ENCODE data around the gene FOXC2.

DNA sequence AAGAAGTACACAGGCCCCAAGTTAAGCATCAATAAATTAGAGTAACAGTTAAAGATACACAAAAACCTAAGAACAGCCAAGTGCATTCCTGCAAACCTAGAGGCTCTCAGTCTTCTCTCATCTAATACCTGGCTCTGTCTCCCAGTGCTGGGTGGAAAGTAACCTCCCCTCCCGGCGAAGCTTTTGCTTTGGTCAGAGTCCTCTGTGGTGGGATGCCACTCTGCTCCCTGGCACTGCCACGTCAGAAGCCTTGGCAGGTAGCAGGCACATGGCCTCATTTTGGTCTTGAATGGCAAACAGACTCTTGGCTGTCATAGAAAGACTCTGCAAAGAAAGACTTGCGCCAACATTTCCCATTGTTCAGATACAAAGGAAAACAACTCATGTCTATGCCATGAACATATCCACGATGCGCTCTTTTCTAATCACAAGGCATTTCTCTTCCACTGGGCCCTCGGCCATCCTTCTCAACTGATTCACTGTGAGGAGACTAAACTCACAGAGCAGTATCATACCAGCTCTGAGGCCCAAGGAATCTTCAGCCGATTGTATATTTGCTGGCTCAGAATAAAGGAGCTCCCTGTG is 32.8 kb upstream of the FOXC2 start:
- TF ChIP-seq, protein P1, sequence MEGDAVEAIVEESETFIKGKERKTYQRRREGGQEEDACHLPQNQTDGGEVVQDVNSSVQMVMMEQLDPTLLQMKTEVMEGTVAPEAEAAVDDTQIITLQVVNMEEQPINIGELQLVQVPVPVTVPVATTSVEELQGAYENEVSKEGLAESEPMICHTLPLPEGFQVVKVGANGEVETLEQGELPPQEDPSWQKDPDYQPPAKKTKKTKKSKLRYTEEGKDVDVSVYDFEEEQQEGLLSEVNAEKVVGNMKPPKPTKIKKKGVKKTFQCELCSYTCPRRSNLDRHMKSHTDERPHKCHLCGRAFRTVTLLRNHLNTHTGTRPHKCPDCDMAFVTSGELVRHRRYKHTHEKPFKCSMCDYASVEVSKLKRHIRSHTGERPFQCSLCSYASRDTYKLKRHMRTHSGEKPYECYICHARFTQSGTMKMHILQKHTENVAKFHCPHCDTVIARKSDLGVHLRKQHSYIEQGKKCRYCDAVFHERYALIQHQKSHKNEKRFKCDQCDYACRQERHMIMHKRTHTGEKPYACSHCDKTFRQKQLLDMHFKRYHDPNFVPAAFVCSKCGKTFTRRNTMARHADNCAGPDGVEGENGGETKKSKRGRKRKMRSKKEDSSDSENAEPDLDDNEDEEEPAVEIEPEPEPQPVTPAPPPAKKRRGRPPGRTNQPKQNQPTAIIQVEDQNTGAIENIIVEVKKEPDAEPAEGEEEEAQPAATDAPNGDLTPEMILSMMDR (IDR thresholded peaks at IDR 0.05), result no peak
- TF ChIP-seq EP300 (IDR thresholded peaks at IDR 0.05) (no peak), POLR2AphosphoS5 (IDR thresholded peaks at IDR 0.05) (no peak)
